Measurements from ENCODE around the gene DHCR7.

The DHCR7 gene

GRCh38 chr11:71474771-71475483 lies 26.7 kb upstream of the DHCR7 start:
- no peak overlapping the region for H3K4me3 ChIP-seq (ENCODE audit: low read length)
- no peak overlapping the region for H3K9ac ChIP-seq (ENCODE audit: low read length)
- peaks cover 4% of the 10 kb centered on the region for H3K4me1 ChIP-seq (ENCODE audit: control insufficient read depth, insufficient read depth, low read length)
- no peaks in the 10 kb centered on the region for H3K9me3 ChIP-seq (ENCODE audit: control insufficient read depth, low read length)
- peaks cover 24% of the 10 kb centered on the region for H3K36me3 ChIP-seq (ENCODE audit: control insufficient read depth, insufficient read depth, low read length)
- H3K27me3 ChIP-seq (ENCODE audit: control insufficient read depth, insufficient read depth, low read length): no peaks in the 10 kb centered on the region

GRCh38 chr11:71474141-71474770 lies 26.1 kb upstream of the DHCR7 start:
- H3K9ac ChIP-seq (ENCODE audit: low read length): no peak overlapping the region
- peaks cover 24% of the 10 kb centered on the region for H3K36me3 ChIP-seq (ENCODE audit: control insufficient read depth, insufficient read depth, low read length)
- no peaks in the 10 kb centered on the region for H3K9me3 ChIP-seq (ENCODE audit: control insufficient read depth, low read length)
- H3K4me3 ChIP-seq (ENCODE audit: low read length): no peak overlapping the region
- H3K4me1 ChIP-seq (ENCODE audit: control insufficient read depth, insufficient read depth, low read length): peaks cover 4% of the 10 kb centered on the region
- no peaks in the 10 kb centered on the region for H3K27me3 ChIP-seq (ENCODE audit: control insufficient read depth, insufficient read depth, low read length)

- Histone ChIP-seq H3K9me3 (ENCODE audit: control insufficient read depth, low read length) (no peaks in the 10 kb centered on the region), H3K9ac (ENCODE audit: low read length) (no peak overlapping the region), H3K27me3 (ENCODE audit: control insufficient read depth, insufficient read depth, low read length) (no peaks in the 10 kb centered on the region), H3K36me3 (ENCODE audit: control insufficient read depth, insufficient read depth, low read length) (peaks cover 24% of the 10 kb centered on the region), H3K4me1 (ENCODE audit: control insufficient read depth, insufficient read depth, low read length) (peaks cover 4% of the 10 kb centered on the region), H3K4me3 (ENCODE audit: low read length) (no peak overlapping the region)
Measured at GRCh38 chr11:71473793-71474080, 25.5 kb upstream of the DHCR7 start.

GRCh38 chr11:71472941-71473792 lies 25.0 kb upstream of the DHCR7 start:
- no peaks in the 10 kb centered on the region for H3K27me3 ChIP-seq (ENCODE audit: control insufficient read depth, insufficient read depth, low read length)
- H3K36me3 ChIP-seq (ENCODE audit: control insufficient read depth, insufficient read depth, low read length): peaks cover 21% of the 10 kb centered on the region
- no peak overlapping the region for H3K9ac ChIP-seq (ENCODE audit: low read length)
- H3K4me1 ChIP-seq (ENCODE audit: control insufficient read depth, insufficient read depth, low read length): peaks cover 3% of the 10 kb centered on the region
- no peak overlapping the region for H3K4me3 ChIP-seq (ENCODE audit: low read length)
- H3K9me3 ChIP-seq (ENCODE audit: control insufficient read depth, low read length): no peaks in the 10 kb centered on the region

GRCh38 chr11:71472357-71472885 lies 24.2 kb upstream of the DHCR7 start:
- no peak overlapping the region for H3K9ac ChIP-seq (ENCODE audit: low read length)
- H3K4me1 ChIP-seq (ENCODE audit: control insufficient read depth, insufficient read depth, low read length): no peaks in the 10 kb centered on the region
- no peaks in the 10 kb centered on the region for H3K27me3 ChIP-seq (ENCODE audit: control insufficient read depth, insufficient read depth, low read length)
- H3K9me3 ChIP-seq (ENCODE audit: control insufficient read depth, low read length): no peaks in the 10 kb centered on the region
- H3K36me3 ChIP-seq (ENCODE audit: control insufficient read depth, insufficient read depth, low read length): peaks cover 17% of the 10 kb centered on the region
- no peak overlapping the region for H3K4me3 ChIP-seq (ENCODE audit: low read length)

GRCh38 chr11:71470946-71471345 lies 22.8 kb upstream of the DHCR7 start:
- Histone ChIP-seq H3K4me3 (ENCODE audit: low read length) (no peak overlapping the region), H3K36me3 (ENCODE audit: control insufficient read depth, insufficient read depth, low read length) (peaks cover 17% of the 10 kb centered on the region)

GRCh38 chr11:71467164-71467563 lies 19.0 kb upstream of the DHCR7 start:
- Histone ChIP-seq H3K27me3 (ENCODE audit: control insufficient read depth, insufficient read depth, low read length) (no peaks in the 10 kb centered on the region), H3K9me3 (ENCODE audit: control insufficient read depth, low read length) (no peaks in the 10 kb centered on the region), H3K9ac (ENCODE audit: low read length) (no peak overlapping the region), H3K4me1 (ENCODE audit: control insufficient read depth, insufficient read depth, low read length) (no peaks in the 10 kb centered on the region), H3K36me3 (ENCODE audit: control insufficient read depth, insufficient read depth, low read length) (peaks cover 8% of the 10 kb centered on the region), H3K4me3 (ENCODE audit: low read length) (no peak overlapping the region)

More at GRCh38 chr11:71470946-71471345, 22.8 kb upstream of the DHCR7 start:
- no peaks in the 10 kb centered on the region for H3K9me3 ChIP-seq (ENCODE audit: control insufficient read depth, low read length)
- no peak overlapping the region for H3K9ac ChIP-seq (ENCODE audit: low read length)
- H3K27me3 ChIP-seq (ENCODE audit: control insufficient read depth, insufficient read depth, low read length): no peaks in the 10 kb centered on the region
- H3K4me1 ChIP-seq (ENCODE audit: control insufficient read depth, insufficient read depth, low read length): no peaks in the 10 kb centered on the region

GRCh38 chr11:71466358-71466757 lies 18.2 kb upstream of the DHCR7 start:
- no peaks in the 10 kb centered on the region for H3K9me3 ChIP-seq (ENCODE audit: control insufficient read depth, low read length)
- H3K27me3 ChIP-seq (ENCODE audit: control insufficient read depth, insufficient read depth, low read length): no peaks in the 10 kb centered on the region
- H3K9ac ChIP-seq (ENCODE audit: low read length): no peak overlapping the region
- H3K4me1 ChIP-seq (ENCODE audit: control insufficient read depth, insufficient read depth, low read length): no peaks in the 10 kb centered on the region
- H3K4me3 ChIP-seq (ENCODE audit: low read length): no peak overlapping the region
- peaks cover 8% of the 10 kb centered on the region for H3K36me3 ChIP-seq (ENCODE audit: control insufficient read depth, insufficient read depth, low read length)

- Histone ChIP-seq H3K36me3 (ENCODE audit: control insufficient read depth, insufficient read depth, low read length) (peaks cover 13% of the 10 kb centered on the region), H3K27me3 (ENCODE audit: control insufficient read depth, insufficient read depth, low read length) (no peaks in the 10 kb centered on the region), H3K9me3 (ENCODE audit: control insufficient read depth, low read length) (no peaks in the 10 kb centered on the region), H3K4me3 (ENCODE audit: low read length) (no peak overlapping the region), H3K4me1 (ENCODE audit: control insufficient read depth, insufficient read depth, low read length) (no peaks in the 10 kb centered on the region), H3K9ac (ENCODE audit: low read length) (no peak overlapping the region)
Measured at GRCh38 chr11:71465054-71465453, 16.9 kb upstream of the DHCR7 start.

GRCh38 chr11:71463331-71464211 lies 15.4 kb upstream of the DHCR7 start:
- H3K9ac ChIP-seq (ENCODE audit: low read length): no peak overlapping the region
- no peak overlapping the region for H3K4me3 ChIP-seq (ENCODE audit: low read length)
- H3K27me3 ChIP-seq (ENCODE audit: control insufficient read depth, insufficient read depth, low read length): no peaks in the 10 kb centered on the region
- H3K9me3 ChIP-seq (ENCODE audit: control insufficient read depth, low read length): no peaks in the 10 kb centered on the region
- no peaks in the 10 kb centered on the region for H3K4me1 ChIP-seq (ENCODE audit: control insufficient read depth, insufficient read depth, low read length)
- H3K36me3 ChIP-seq (ENCODE audit: control insufficient read depth, insufficient read depth, low read length): peaks cover 23% of the 10 kb centered on the region

- H3K4me1 ChIP-seq (ENCODE audit: control insufficient read depth, insufficient read depth, low read length): no peaks in the 10 kb centered on the region
- no peaks in the 10 kb centered on the region for H3K27me3 ChIP-seq (ENCODE audit: control insufficient read depth, insufficient read depth, low read length)
- peaks cover 25% of the 10 kb centered on the region for H3K36me3 ChIP-seq (ENCODE audit: control insufficient read depth, insufficient read depth, low read length)
- H3K4me3 ChIP-seq (ENCODE audit: low read length): no peak overlapping the region
- no peaks in the 10 kb centered on the region for H3K9me3 ChIP-seq (ENCODE audit: control insufficient read depth, low read length)
- H3K9ac ChIP-seq (ENCODE audit: low read length): no peak overlapping the region
Measured at GRCh38 chr11:71462726-71463125, 14.5 kb upstream of the DHCR7 start.
